Measurements from ENCODE around the gene PDE4D. TPM values are rescaled to one million over a fixed set of nuclear protein-coding genes. Genes with fewer than 3 reads are reported as not detected.
A peak's percentile ranks its signal among the peaks of the same experiment; 100 is the strongest.

The PDE4D gene
- total and polyA plus RNA-seq, 2 experiments from 2014 or later = 4.3 to 9.7 TPM

DNA sequence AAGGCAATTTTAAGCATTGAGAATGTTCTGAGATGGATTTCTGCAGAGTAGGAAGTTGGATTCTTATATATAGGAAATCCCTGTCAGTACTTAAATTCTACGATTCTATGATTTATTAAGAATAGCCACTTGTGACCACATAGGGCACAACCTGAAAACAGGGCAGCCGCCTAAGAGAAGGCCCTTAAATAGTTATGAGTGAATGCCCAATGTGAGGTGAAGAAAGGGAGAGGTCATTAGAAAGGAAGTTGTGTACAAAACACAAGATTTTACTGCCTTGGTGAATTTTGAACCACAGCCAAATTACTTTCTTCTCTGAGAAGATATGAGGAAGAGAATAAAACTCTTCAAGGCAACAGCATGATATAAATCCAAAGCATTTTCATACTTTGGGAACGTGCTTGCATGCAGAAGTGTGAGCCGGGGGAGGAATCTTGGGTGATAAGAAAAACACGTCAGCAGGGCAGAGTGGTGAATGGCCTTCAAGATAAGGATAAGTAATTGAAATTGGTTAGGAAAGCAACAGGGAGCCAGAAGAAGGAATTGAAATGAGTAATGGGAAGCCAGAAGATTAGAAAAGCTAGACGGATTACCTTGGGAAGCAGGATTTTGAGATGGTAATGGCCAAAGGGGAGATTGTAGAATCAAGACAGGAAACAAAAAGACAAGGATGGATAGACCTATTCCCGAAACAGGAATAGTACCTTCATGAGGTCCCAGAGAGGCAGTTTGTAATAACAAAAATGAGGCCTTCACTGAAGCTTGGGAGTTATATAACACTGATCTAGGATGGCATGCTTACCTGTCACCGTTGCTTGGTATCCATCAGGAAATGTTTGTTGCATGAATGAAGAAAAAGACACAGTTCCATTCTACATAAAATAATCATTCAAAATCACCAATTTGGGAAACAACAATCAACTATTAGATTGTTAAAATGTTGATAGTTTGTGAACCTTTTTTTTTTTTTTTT, 244.3 kb downstream of the PDE4D start:
- no peak for TF ChIP-seq EZH2 (IDR thresholded peaks at IDR 0.05; ENCODE audit: insufficient read depth, poor library complexity, severe bottlenecking)
- TF ChIP-seq EZH2phosphoT487 (IDR thresholded peaks at IDR 0.05; ENCODE audit: insufficient read depth, low read depth) = no peak
- in situ Hi-C loops (cut with MboI) = no loop called here
- Histone ChIP-seq H3K4me1 (ENCODE audit: insufficient read depth) (no peaks in the 10 kb centered on the region), H3K4me3 (no peak overlapping the region), H3K9me3 (ENCODE audit: low read depth) (no peaks in the 10 kb centered on the region), H3K9ac (no peak overlapping the region), H3K79me2 (ENCODE audit: insufficient read depth) (no peaks in the 10 kb centered on the region), H3K9me2 (ENCODE audit: insufficient read depth) (no peaks in the 10 kb centered on the region), H3F3A (ENCODE audit: insufficient read depth) (no peaks in the 10 kb centered on the region), H3K4me2 (ENCODE audit: unreplicated experiment) (no peak overlapping the region), H3K27me3 (replicated peaks; ENCODE audit: insufficient read depth) (no peaks in the 10 kb centered on the region), H2AFZ (no peak overlapping the region), H4K20me1 (ENCODE audit: insufficient read depth) (no peaks in the 10 kb centered on the region), H3K36me3 (ENCODE audit: low read depth) (no peaks in the 10 kb centered on the region), H3K27ac (no peak overlapping the region)
- DNase-seq = no peak
- WGBS, 2 experiments (ENCODE audit: low coverage in 1 of 2, low lambda C conversion rate in 2 of 2, missing lambda C conversion rate in 2 of 2) = 87 to 88% methylated on average over 8 of the region's 8 CpGs

DNA sequence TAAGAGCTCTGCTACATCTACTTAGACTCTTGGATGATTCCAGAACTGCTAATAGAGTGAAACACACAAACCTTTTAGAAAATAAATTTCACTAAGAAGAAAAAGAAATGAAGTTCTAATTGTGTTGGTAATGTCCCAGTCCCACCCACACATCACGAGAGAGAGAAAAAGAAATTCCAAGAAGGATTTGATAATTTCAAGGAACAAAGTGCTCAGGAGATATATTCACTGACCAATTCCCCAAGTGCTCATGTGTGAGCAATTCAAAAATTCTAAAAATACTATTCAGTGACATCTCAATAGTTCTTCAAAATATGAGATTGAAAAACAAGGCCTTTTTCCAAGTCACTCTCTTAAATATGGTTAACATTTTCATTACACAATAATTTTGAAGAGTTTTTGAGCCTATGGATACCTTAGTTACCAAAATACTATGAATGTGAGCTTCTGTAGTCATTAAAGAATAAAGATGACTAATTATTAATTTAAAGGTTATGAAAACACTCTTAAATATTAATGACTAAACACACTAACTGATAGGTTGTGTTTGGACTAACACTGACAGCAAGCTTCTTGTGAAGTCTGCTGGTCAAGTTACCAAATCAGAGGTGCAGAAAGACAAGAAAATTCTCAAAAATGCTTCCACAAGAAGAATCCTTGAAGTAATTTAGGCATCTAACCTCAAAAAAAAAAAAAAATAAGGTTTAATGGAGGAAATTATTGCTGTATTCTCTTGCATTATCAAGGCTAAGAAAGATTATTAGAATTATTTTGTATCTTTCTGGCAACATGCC, 245.3 kb downstream of the PDE4D start:
- 0 out of 2 replicates have a peak overlapping the region, but pooled peaks have one; percentile 5 for H2AFZ ChIP-seq
- TF ChIP-seq EZH2phosphoT487 (IDR thresholded peaks at IDR 0.05; ENCODE audit: insufficient read depth, low read depth) (no peak), EZH2 (IDR thresholded peaks at IDR 0.05; ENCODE audit: insufficient read depth, poor library complexity, severe bottlenecking) (no peak)
- no peaks in the 10 kb centered on the region for H3K9me2 ChIP-seq (ENCODE audit: insufficient read depth)
- no peaks in the 10 kb centered on the region for H3K79me2 ChIP-seq (ENCODE audit: insufficient read depth)
- H3F3A ChIP-seq (ENCODE audit: insufficient read depth) = no peaks in the 10 kb centered on the region
- no peak overlapping the region for H3K4me2 ChIP-seq (ENCODE audit: unreplicated experiment)
- H3K36me3 ChIP-seq (ENCODE audit: low read depth) = no peaks in the 10 kb centered on the region
- in situ Hi-C loops (cut with MboI) = no loop called here
- 29 to 47% methylated on average over 1 of the region's 1 CpG for WGBS, 2 experiments (ENCODE audit: low coverage in 1 of 2, low lambda C conversion rate in 2 of 2, missing lambda C conversion rate in 2 of 2)
- no peak for DNase-seq
- H3K9me3 ChIP-seq (ENCODE audit: low read depth) = no peaks in the 10 kb centered on the region
- H3K4me1 ChIP-seq (ENCODE audit: insufficient read depth) = no peaks in the 10 kb centered on the region
- H3K4me3 ChIP-seq = no peak overlapping the region
- no peak overlapping the region for H3K27ac ChIP-seq
- no peaks in the 10 kb centered on the region for H4K20me1 ChIP-seq (ENCODE audit: insufficient read depth)
- no peaks in the 10 kb centered on the region for H3K27me3 ChIP-seq (replicated peaks; ENCODE audit: insufficient read depth)
- no peak overlapping the region for H3K9ac ChIP-seq

DNA sequence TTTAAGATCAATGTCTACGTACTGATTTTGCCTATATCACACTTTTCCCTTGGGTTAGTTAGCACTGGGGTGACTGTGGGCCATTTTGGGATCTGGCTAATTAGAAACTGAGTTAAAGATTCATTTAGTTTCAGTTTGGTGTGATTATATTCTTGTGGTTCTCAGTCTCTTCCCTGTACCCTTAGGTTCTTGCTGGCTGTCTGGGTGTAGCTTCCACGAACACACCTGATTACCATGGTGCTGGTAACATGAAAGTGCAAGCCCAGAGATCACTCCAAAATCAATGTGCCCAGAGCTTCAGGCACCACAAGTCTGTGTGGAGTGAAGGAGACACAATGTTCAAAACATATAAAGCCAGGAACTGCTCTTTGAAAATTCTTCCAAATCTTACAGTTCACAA, 248.1 kb downstream of the PDE4D start:
- no peak overlapping the region for H3K27ac ChIP-seq
- H3K36me3 ChIP-seq (ENCODE audit: low read depth) = no peaks in the 10 kb centered on the region
- H3K9me3 ChIP-seq (ENCODE audit: low read depth) = no peaks in the 10 kb centered on the region
- no peak for TF ChIP-seq EZH2 (IDR thresholded peaks at IDR 0.05; ENCODE audit: insufficient read depth, poor library complexity, severe bottlenecking)
- no peak for TF ChIP-seq EZH2phosphoT487 (IDR thresholded peaks at IDR 0.05; ENCODE audit: insufficient read depth, low read depth)
- H2AFZ ChIP-seq = no peak overlapping the region
- no peak overlapping the region for H3K9ac ChIP-seq
- no peak overlapping the region for H3K4me3 ChIP-seq
- WGBS, 2 experiments (ENCODE audit: low coverage in 1 of 2, low lambda C conversion rate in 2 of 2, missing lambda C conversion rate in 2 of 2) = 64 to 70% methylated on average over 2 of the region's 2 CpGs
- H3F3A ChIP-seq (ENCODE audit: insufficient read depth) = no peaks in the 10 kb centered on the region
- H4K20me1 ChIP-seq (ENCODE audit: insufficient read depth) = no peaks in the 10 kb centered on the region
- in situ Hi-C loops (cut with MboI) = no loop called here
- no peak for DNase-seq
- no peaks in the 10 kb centered on the region for H3K27me3 ChIP-seq (replicated peaks; ENCODE audit: insufficient read depth)
- no peaks in the 10 kb centered on the region for H3K9me2 ChIP-seq (ENCODE audit: insufficient read depth)
- no peak overlapping the region for H3K4me2 ChIP-seq (ENCODE audit: unreplicated experiment)
- H3K79me2 ChIP-seq (ENCODE audit: insufficient read depth) = no peaks in the 10 kb centered on the region
- H3K4me1 ChIP-seq (ENCODE audit: insufficient read depth) = no peaks in the 10 kb centered on the region

DNA sequence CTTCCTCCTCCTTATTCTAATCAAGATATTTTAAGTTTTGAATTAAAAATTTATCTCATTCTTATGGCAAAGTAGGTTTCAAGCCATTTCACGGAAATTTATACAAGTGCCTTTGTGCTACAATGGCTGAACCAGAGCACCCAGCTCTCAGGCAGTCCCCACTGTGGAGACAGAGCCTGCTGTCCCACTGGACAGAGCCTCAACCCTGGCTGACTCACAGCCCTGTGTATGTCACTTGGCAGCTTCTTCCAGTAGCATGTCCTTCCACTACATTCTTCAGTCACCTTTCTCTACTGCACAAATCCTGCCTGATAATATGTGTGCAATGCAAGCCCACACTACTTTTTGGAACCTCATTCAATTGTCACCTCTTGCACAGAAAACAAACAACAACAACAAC, 253.1 kb downstream of the PDE4D start:
- no peak overlapping the region for H3K27ac ChIP-seq
- H4K20me1 ChIP-seq (ENCODE audit: insufficient read depth) = no peaks in the 10 kb centered on the region
- H3K36me3 ChIP-seq (ENCODE audit: low read depth) = no peaks in the 10 kb centered on the region
- H3K27me3 ChIP-seq (replicated peaks; ENCODE audit: insufficient read depth) = no peaks in the 10 kb centered on the region
- peak; percentile 60 for DNase-seq
- H3K9me2 ChIP-seq (ENCODE audit: insufficient read depth) = no peaks in the 10 kb centered on the region
- H3K4me2 ChIP-seq (ENCODE audit: unreplicated experiment) = no peak overlapping the region
- no peaks in the 10 kb centered on the region for H3K9me3 ChIP-seq (ENCODE audit: low read depth)
- no peak overlapping the region for H3K9ac ChIP-seq
- whole genome bisulfite sequencing, 2 experiments (ENCODE audit: low coverage in 1 of 2, low lambda C conversion rate in 2 of 2, missing lambda C conversion rate in 2 of 2) = 94 to 100% methylated on average over 1 of the region's 1 CpG
- no peak overlapping the region for H2AFZ ChIP-seq
- H3K79me2 ChIP-seq (ENCODE audit: insufficient read depth) = no peaks in the 10 kb centered on the region
- TF ChIP-seq EZH2phosphoT487 (IDR thresholded peaks at IDR 0.05; ENCODE audit: insufficient read depth, low read depth) = no peak
- no peak for TF ChIP-seq EZH2 (IDR thresholded peaks at IDR 0.05; ENCODE audit: insufficient read depth, poor library complexity, severe bottlenecking)
- no peak overlapping the region for H3K4me3 ChIP-seq
- no peaks in the 10 kb centered on the region for H3F3A ChIP-seq (ENCODE audit: insufficient read depth)
- in situ Hi-C loops (cut with MboI) = no loop called here
- no peaks in the 10 kb centered on the region for H3K4me1 ChIP-seq (ENCODE audit: insufficient read depth)

Measured in GM23248 (cell line).